Vagina (tissue), 2 donors: ENCODE results near the gene RADIL.

Source experiments
- POLR2A ChIP-seq, 2 donors: fragments of 450-650 bp; IDR thresholded peaks; one replicate each; pipeline ENCODE4 v1.6.1; 2017; ENCODE audit warnings: antibody characterized with exemption in 2 of 2, mild to moderate bottlenecking in 2 of 2, moderate library complexity in 2 of 2
- POLR2AphosphoS5 ChIP-seq, 2 donors: sonication (generic); formaldehyde crosslinking; IDR thresholded peaks; one replicate each; pipeline ENCODE4 v1.9.0; 2017; ENCODE audit warnings: antibody characterized with exemption in 2 of 2, mild to moderate bottlenecking in 2 of 2, low read depth in 1 of 2; ENCODE audit not compliant: insufficient read depth in 1 of 2
- TF ChIP-seq, protein P1 (sequence below), 3 experiments: fragments of 450-650 bp in 2 of 3; fragments of 200-600 bp in 1 of 3; sonication (generic) in 1 of 3; IDR thresholded peaks; one replicate each; pipeline ENCODE4 v1.5.1; 2017 to 2019; ENCODE audit warnings: antibody characterized with exemption in 3 of 3, mild to moderate bottlenecking in 2 of 3, moderate library complexity in 2 of 3

DNA sequence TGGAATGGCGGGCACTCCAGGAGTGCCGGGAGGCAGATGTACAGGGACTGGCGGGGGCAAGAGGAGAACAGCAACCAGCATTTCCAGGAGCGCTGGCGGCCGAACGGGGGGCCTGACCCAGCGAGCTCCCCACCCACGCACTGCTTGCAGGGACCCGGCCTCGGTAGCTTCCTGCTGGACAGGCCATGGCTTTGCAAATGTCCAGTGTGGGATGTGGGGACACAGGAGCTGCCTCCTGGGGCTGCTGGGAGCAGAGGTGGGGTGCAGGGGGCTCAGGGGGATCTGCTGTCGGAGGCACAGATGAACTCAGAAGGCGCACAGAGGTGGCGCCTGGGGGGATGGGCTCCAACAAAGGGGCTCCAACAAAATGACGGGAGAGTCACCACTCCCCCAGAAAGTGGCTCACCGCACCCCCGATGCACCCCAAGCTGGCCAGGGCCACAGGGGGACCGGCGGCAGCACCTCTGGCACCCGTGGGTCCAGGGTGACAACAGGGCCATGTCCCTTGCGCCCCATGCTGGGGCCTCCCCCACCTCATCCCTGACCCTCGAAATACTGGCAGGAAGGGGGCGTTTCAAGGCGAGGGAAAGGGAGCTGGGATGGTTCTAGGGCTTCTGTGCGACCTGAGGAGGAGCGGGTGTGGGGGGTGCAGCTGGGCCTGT, 67.0 kb downstream of the RADIL start:
- TF ChIP-seq POLR2A (IDR thresholded peaks at IDR 0.05): no peak
- TF ChIP-seq, protein P1, sequence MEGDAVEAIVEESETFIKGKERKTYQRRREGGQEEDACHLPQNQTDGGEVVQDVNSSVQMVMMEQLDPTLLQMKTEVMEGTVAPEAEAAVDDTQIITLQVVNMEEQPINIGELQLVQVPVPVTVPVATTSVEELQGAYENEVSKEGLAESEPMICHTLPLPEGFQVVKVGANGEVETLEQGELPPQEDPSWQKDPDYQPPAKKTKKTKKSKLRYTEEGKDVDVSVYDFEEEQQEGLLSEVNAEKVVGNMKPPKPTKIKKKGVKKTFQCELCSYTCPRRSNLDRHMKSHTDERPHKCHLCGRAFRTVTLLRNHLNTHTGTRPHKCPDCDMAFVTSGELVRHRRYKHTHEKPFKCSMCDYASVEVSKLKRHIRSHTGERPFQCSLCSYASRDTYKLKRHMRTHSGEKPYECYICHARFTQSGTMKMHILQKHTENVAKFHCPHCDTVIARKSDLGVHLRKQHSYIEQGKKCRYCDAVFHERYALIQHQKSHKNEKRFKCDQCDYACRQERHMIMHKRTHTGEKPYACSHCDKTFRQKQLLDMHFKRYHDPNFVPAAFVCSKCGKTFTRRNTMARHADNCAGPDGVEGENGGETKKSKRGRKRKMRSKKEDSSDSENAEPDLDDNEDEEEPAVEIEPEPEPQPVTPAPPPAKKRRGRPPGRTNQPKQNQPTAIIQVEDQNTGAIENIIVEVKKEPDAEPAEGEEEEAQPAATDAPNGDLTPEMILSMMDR (IDR thresholded peaks at IDR 0.05): no peak
- no peak for TF ChIP-seq POLR2AphosphoS5 (IDR thresholded peaks at IDR 0.05; ENCODE audit: insufficient read depth in 1 of 2, low read depth in 1 of 2)
